SK-N-SH (cell line): ENCODE results near the gene SYT1. TPM values are rescaled to one million over a fixed set of nuclear protein-coding genes. Genes with fewer than 3 reads are reported as not detected.

Experiments
- CTCF ChIA-PET: fragments of 300-600, 350-600 bp; formaldehyde crosslinking; extraction: SDS; loops from one replicate; lab custom pipeline; 2021; lab: Yijun Ruan, JAX
- POLR2A ChIA-PET: fragments of 350-600 bp; sonication (Branson Sonifier 250); formaldehyde crosslinking; extraction: SDS; loops from one replicate; lab custom pipeline; 2020; ENCODE audit warnings: antibody characterized with exemption, inconsistent platforms; lab: Yijun Ruan, JAX
- DNase-seq: peaks from one replicate; pipeline ENCODE4 v3.0.0; 2012
- H2AFZ ChIP-seq: fragments of 200-600 bp; sonication (generic); 2 replicates; pipeline ENCODE4 v1.8.1; 2016; ENCODE audit warnings: antibody characterized with exemption, mild to moderate bottlenecking, low read depth
- H3F3A ChIP-seq: fragments of 200-600 bp; sonication (generic); replicated peaks from 2 replicates; pipeline ENCODE3; 2016; ENCODE audit warnings: antibody characterized with exemption, mild to moderate bottlenecking; ENCODE audit not compliant: insufficient read depth
- H3K27ac ChIP-seq, 2 experiments: fragments of 200-500 bp in 1 of 2; fragments of 200-600 bp in 1 of 2; sonication (Bioruptor generic) in 1 of 2; sonication (generic), shearing (Covaris generic) in 1 of 2; 2 replicates each; pipeline versions ENCODE4 v1.5.1 to v1.6.1; 2014 to 2016; ENCODE audit warnings: low read depth in 2 of 2, inconsistent platforms in 1 of 2, low read length in 1 of 2, mild to moderate bottlenecking in 1 of 2, mixed read lengths in 1 of 2
- H3K27me3 ChIP-seq: fragments of 200-600 bp; sonication (generic), shearing (Covaris generic); 2 replicates; pipeline ENCODE4 v1.6.1; 2016; ENCODE audit warnings: mixed run types; ENCODE audit not compliant: insufficient read depth
- H3K36me3 ChIP-seq, 2 experiments: fragments of 200-500 bp in 1 of 2; fragments of 200-600 bp in 1 of 2; sonication (Bioruptor generic) in 1 of 2; sonication (generic) in 1 of 2; replicated peaks in 1 of 2; 2 replicates each; pipeline versions ENCODE3 to v1.5.1; 2014 to 2016; ENCODE audit warnings: low read length in 1 of 2, mild to moderate bottlenecking in 1 of 2; ENCODE audit not compliant: insufficient read depth in 2 of 2, control insufficient read depth in 1 of 2
- H3K4me1 ChIP-seq, 2 experiments: fragments of 200-500 bp in 1 of 2; fragments of 200-600 bp in 1 of 2; sonication (Bioruptor generic) in 1 of 2; sonication (generic), shearing (Covaris generic) in 1 of 2; 2 replicates each; pipeline versions ENCODE4 v1.5.1 to v1.6.1; 2014 to 2016; ENCODE audit warnings: low read depth in 1 of 2, low read length in 1 of 2, mixed run types in 1 of 2; ENCODE audit not compliant: insufficient read depth in 2 of 2, control insufficient read depth in 1 of 2
- H3K4me2 ChIP-seq: fragments of 200-600 bp; sonication (generic), shearing (Covaris generic); 2 replicates; pipeline ENCODE4 v1.6.1; 2017; ENCODE audit warnings: mixed run types
- H3K4me3 ChIP-seq, 2 experiments: fragments of 200-500 bp in 1 of 2; fragments of 200-600 bp in 1 of 2; sonication (Bioruptor generic) in 1 of 2; sonication (generic), shearing (Covaris generic) in 1 of 2; 2 replicates each; pipeline versions ENCODE4 v1.5.1 to v1.8.1; 2014 to 2016; ENCODE audit warnings: low read depth in 2 of 2, inconsistent platforms in 1 of 2, low read length in 1 of 2, mild to moderate bottlenecking in 1 of 2, mixed read lengths in 1 of 2, moderate library complexity in 1 of 2
- H3K79me2 ChIP-seq: fragments of 200-600 bp; sonication (generic); 2 replicates; pipeline ENCODE4 v1.8.1; 2017; ENCODE audit warnings: mild to moderate bottlenecking; ENCODE audit not compliant: insufficient read depth
- H3K9ac ChIP-seq: fragments of 200-600 bp; sonication (generic); 2 replicates; pipeline ENCODE4 v1.6.1; 2017; ENCODE audit warnings: mixed run types
- H3K9me2 ChIP-seq: fragments of 200-600 bp; sonication (generic); 2 replicates; pipeline ENCODE4 v1.6.1; 2017; ENCODE audit warnings: mixed run types
- H3K9me3 ChIP-seq: fragments of 200-600 bp; sonication (generic); 2 replicates; pipeline ENCODE4 v1.6.1; 2017; ENCODE audit warnings: mixed run types, mild to moderate bottlenecking, moderate library complexity
- H4K20me1 ChIP-seq: fragments of 200-600 bp; sonication (generic); 2 replicates; pipeline ENCODE4 v1.6.1; 2017; ENCODE audit warnings: mild to moderate bottlenecking, mixed run types; ENCODE audit not compliant: insufficient read depth
- CHD2 ChIP-seq: fragments of 150-350 bp; IDR thresholded peaks from 2 replicates; pipeline ENCODE4 v1.6.1; 2018; ENCODE audit warnings: low read length; ENCODE audit not compliant: partially characterized antibody
- ELF1 ChIP-seq: IDR thresholded peaks from 2 replicates; pipeline ENCODE4 v1.4.0; 2012
- EZH2phosphoT487 ChIP-seq: fragments of 200-600 bp; sonication (generic); IDR thresholded peaks from 2 replicates; pipeline ENCODE4 v1.6.1; 2017; ENCODE audit warnings: low read depth, mixed run types, mild to moderate bottlenecking, antibody characterized with exemption, moderate library complexity, borderline replicate concordance
- FOSL2 ChIP-seq: IDR thresholded peaks from 2 replicates; pipeline ENCODE4 v1.4.0; 2012; ENCODE audit warnings: low read depth, mild to moderate bottlenecking, moderate library complexity, borderline replicate concordance
- MXI1 ChIP-seq: IDR thresholded peaks from 2 replicates; pipeline ENCODE4 v1.6.1; 2012; ENCODE audit warnings: mild to moderate bottlenecking, low read depth, low read length, improper control_type of control experiment
- NFIC ChIP-seq: IDR thresholded peaks from 2 replicates; pipeline ENCODE4 v1.4.0; 2012; ENCODE audit warnings: borderline replicate concordance
- POLR2AphosphoS5 ChIP-seq: IDR thresholded peaks from 2 replicates; pipeline ENCODE4 v1.6.1; 2012; ENCODE audit warnings: low read depth, low read length
- RAD21 ChIP-seq: IDR thresholded peaks from 2 replicates; pipeline ENCODE4 v1.6.1; 2012; ENCODE audit warnings: mild to moderate bottlenecking, low read length
- RCOR1 ChIP-seq: fragments of 150-350 bp; IDR thresholded peaks from 2 replicates; pipeline ENCODE4 v1.6.1; 2017; ENCODE audit warnings: antibody characterized with exemption, low read length
- RFX5 ChIP-seq: IDR thresholded peaks from 2 replicates; pipeline ENCODE4 v1.6.1; 2012; ENCODE audit warnings: mild to moderate bottlenecking, improper control_type of control experiment, low read length
- RXRA ChIP-seq: IDR thresholded peaks from 2 replicates; pipeline ENCODE4 v1.4.0; 2012; ENCODE audit warnings: low read depth, mild to moderate bottlenecking, borderline replicate concordance
- SIN3A ChIP-seq: IDR thresholded peaks from 2 replicates; pipeline ENCODE4 v1.6.1; 2012; ENCODE audit warnings: low read depth, mild to moderate bottlenecking, low read length, moderate library complexity, borderline replicate concordance
- TCF12 ChIP-seq: IDR thresholded peaks from 2 replicates; pipeline ENCODE4 v1.4.0; 2012
- YY1 ChIP-seq: IDR thresholded peaks from 2 replicates; pipeline ENCODE4 v1.4.0; 2012; ENCODE audit warnings: low read depth, mild to moderate bottlenecking
- WGBS: methylation state at CpG from one replicate; pipeline ENCODE4 v1.1.6; 2017; ENCODE audit warnings: low lambda C conversion rate; 5-methylcytosine and 5-hydroxymethylcytosine counted together
- polyA plus RNA-seq, 3 experiments: library from polyadenylated mRNA; depleted of rRNA; stranded (reverse); fragments of >200 nt; gene quantifications; 2 replicates each; pipeline ENCODE4 v1.2.3, GENCODE V29; 2012
- TF ChIP-seq, protein P1 (sequence below): fragments of 150-350 bp; IDR thresholded peaks from 2 replicates; pipeline ENCODE4 v1.6.1; 2017; ENCODE audit warnings: antibody characterized with exemption, low read length, low read depth, borderline replicate concordance
- TF ChIP-seq, protein P2 (sequence below): IDR thresholded peaks from 2 replicates; pipeline ENCODE4 v1.4.0; 2012; ENCODE audit warnings: low read depth, borderline replicate concordance
- TF ChIP-seq, protein P3 (sequence below): IDR thresholded peaks from 2 replicates; pipeline ENCODE4 v1.4.0; 2012; ENCODE audit warnings: low read depth
- TF ChIP-seq, protein P4 (sequence below): fragments of 200-600 bp; sonication (generic); IDR thresholded peaks from 2 replicates; pipeline ENCODE4 v1.6.1; 2017; ENCODE audit warnings: antibody characterized with exemption, mild to moderate bottlenecking, moderate library complexity

Gene SYT1
- polyA plus RNA-seq, 1 of the 3 experiments (the other 2 are of a cell fraction): 12.7 TPM

DNA sequence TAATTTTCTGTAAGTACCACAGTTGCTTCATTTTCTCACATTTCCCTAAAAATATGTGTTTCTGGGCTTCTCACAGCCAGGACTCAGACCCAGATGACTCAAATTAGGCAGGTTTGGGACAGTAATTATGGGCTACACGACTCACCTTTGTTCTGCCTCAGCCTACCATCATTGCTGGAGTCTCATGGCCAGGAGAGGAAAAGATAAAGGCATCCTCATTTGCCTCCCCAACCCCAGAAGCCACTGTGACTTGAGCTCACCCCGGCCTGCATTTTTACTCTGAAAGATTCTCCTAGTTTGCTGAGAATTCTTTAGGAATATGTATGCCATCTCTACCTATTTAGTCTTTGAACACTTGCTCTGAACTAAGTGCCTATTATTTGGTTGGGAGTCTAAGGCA is 618.3 kb downstream of the SYT1 start:
- no peak overlapping the region for H3K27ac ChIP-seq
- H3K4me2 ChIP-seq: no peak overlapping the region
- H2AFZ ChIP-seq: no peak overlapping the region
- no peaks in the 10 kb centered on the region for H3K9me2 ChIP-seq
- no peak for DNase-seq
- H3K4me1 ChIP-seq: no peaks in the 10 kb centered on the region
- no peaks in the 10 kb centered on the region for H4K20me1 ChIP-seq
- TF ChIP-seq CHD2: no peak
- no peak overlapping the region for H3K4me3 ChIP-seq
- H3F3A ChIP-seq: no peaks in the 10 kb centered on the region
- H3K79me2 ChIP-seq: no peaks in the 10 kb centered on the region
- no peaks in the 10 kb centered on the region for H3K27me3 ChIP-seq
- ChIA-PET CTCF (no interaction called here), POLR2A (no interaction called here)
- no peaks in the 10 kb centered on the region for H3K9me3 ChIP-seq
- no peaks in the 10 kb centered on the region for H3K36me3 ChIP-seq
- H3K9ac ChIP-seq: no peak overlapping the region
- 7% methylated on average over 2 of the region's 2 CpGs for WGBS

DNA sequence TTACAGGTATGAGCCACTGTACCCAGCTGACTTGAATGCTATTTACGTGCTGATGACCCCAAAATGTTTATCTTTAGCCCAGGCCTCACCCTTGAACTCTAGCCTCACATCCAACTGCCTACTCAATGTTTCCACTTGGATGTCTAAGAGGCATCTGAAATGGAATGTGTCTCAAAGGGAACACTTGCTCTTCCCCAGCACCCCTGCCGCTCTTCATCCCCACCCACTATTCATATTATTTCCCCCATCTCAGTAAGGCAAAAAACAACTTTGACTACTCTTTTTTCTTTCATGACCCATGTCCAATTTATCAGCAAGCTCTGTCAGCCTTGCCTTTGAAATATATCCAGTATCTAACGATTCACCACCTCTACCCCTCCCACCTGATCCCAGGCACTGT is 621.6 kb downstream of the SYT1 start:
- CTCF ChIA-PET: interaction anchor here (0.7 kb wide), 1 partner anchor 113 kb away, joined by 3 read pairs; no protein-coding TSS in a partner anchor
- Histone ChIP-seq H3K27ac (no peak overlapping the region), H3K9me2 (no peaks in the 10 kb centered on the region), H3K36me3 (no peaks in the 10 kb centered on the region), H3K4me3 (no peak overlapping the region), H4K20me1 (no peaks in the 10 kb centered on the region), H3K27me3 (no peaks in the 10 kb centered on the region), H3K79me2 (no peaks in the 10 kb centered on the region), H3K4me1 (no peaks in the 10 kb centered on the region), H3F3A (no peaks in the 10 kb centered on the region), H3K9ac (no peak overlapping the region), H2AFZ (no peak overlapping the region), H3K9me3 (no peaks in the 10 kb centered on the region), H3K4me2 (no peak overlapping the region)
- POLR2A ChIA-PET: no interaction called here
- TF ChIP-seq TCF12 (no peak), CHD2 (no peak), MXI1 (no peak), RXRA (no peak), POLR2AphosphoS5 (no peak), SIN3A (no peak)
- TF ChIP-seq, protein P1, sequence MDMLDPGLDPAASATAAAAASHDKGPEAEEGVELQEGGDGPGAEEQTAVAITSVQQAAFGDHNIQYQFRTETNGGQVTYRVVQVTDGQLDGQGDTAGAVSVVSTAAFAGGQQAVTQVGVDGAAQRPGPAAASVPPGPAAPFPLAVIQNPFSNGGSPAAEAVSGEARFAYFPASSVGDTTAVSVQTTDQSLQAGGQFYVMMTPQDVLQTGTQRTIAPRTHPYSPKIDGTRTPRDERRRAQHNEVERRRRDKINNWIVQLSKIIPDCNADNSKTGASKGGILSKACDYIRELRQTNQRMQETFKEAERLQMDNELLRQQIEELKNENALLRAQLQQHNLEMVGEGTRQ: no peak
- TF ChIP-seq, protein P2, sequence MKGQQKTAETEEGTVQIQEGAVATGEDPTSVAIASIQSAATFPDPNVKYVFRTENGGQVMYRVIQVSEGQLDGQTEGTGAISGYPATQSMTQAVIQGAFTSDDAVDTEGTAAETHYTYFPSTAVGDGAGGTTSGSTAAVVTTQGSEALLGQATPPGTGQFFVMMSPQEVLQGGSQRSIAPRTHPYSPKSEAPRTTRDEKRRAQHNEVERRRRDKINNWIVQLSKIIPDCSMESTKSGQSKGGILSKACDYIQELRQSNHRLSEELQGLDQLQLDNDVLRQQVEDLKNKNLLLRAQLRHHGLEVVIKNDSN: no peak
- TF ChIP-seq, protein P3, sequence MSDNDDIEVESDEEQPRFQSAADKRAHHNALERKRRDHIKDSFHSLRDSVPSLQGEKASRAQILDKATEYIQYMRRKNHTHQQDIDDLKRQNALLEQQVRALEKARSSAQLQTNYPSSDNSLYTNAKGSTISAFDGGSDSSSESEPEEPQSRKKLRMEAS: no peak
- DNase-seq: no peak
- WGBS: 42% methylated on average over 3 of the region's 3 CpGs

DNA sequence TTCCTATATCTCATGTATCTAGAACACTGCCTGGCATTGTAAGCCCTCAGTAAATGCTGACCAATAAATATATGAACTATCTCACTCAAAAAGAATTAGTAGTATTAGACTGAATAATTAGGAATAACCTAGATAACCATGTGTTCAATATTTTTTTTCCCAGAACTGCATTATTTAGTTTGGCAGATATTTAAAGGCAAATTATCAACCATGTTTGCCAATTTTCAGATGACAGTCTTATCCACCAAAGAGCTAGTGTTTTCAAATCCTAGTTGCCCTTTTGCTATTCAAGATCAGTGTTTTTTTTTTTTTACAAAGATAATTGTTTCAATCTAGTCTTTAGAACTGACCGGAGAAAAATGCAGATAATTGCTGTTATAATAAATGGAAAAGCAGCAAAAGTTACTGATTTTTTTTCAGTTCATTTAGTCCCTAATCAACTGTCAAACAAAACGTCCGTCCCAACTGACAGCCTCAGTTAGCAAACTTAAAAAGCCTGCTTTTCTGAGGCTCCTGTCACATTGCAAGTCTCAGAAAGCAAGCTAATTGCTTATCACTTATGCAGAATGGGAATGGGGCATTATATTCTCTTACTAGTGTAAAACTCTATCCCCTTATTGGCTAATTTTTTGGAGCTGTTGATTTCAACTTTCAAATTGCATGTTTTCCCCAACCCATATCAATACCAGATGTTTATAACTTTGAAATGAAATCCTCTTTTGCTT is 623.0 kb downstream of the SYT1 start:
- no peaks in the 10 kb centered on the region for H3K36me3 ChIP-seq
- H3K9ac ChIP-seq: no peak overlapping the region
- WGBS: 41% methylated on average over 3 of the region's 3 CpGs
- no peaks in the 10 kb centered on the region for H3K9me3 ChIP-seq
- H3K9me2 ChIP-seq: no peaks in the 10 kb centered on the region
- no peak overlapping the region for H3K4me2 ChIP-seq
- ChIA-PET POLR2A (no interaction called here), CTCF (no interaction called here)
- no peaks in the 10 kb centered on the region for H4K20me1 ChIP-seq
- H3K4me3 ChIP-seq: no peak overlapping the region
- no peak for DNase-seq
- no peak overlapping the region for H2AFZ ChIP-seq
- no peaks in the 10 kb centered on the region for H3K79me2 ChIP-seq
- H3K27me3 ChIP-seq: no peaks in the 10 kb centered on the region
- no peaks in the 10 kb centered on the region for H3K4me1 ChIP-seq
- H3K27ac ChIP-seq: no peak overlapping the region
- no peaks in the 10 kb centered on the region for H3F3A ChIP-seq
- TF ChIP-seq RFX5: no peak
- no peak for TF ChIP-seq YY1
- TF ChIP-seq, protein P2: no peak
- TF ChIP-seq RCOR1: no peak
- TF ChIP-seq MXI1: no peak
- no peak for TF ChIP-seq NFIC
- no peak for TF ChIP-seq EZH2phosphoT487
- no peak for TF ChIP-seq ELF1
- no peak for TF ChIP-seq RAD21
- no peak for TF ChIP-seq FOSL2
- TF ChIP-seq, protein P4, sequence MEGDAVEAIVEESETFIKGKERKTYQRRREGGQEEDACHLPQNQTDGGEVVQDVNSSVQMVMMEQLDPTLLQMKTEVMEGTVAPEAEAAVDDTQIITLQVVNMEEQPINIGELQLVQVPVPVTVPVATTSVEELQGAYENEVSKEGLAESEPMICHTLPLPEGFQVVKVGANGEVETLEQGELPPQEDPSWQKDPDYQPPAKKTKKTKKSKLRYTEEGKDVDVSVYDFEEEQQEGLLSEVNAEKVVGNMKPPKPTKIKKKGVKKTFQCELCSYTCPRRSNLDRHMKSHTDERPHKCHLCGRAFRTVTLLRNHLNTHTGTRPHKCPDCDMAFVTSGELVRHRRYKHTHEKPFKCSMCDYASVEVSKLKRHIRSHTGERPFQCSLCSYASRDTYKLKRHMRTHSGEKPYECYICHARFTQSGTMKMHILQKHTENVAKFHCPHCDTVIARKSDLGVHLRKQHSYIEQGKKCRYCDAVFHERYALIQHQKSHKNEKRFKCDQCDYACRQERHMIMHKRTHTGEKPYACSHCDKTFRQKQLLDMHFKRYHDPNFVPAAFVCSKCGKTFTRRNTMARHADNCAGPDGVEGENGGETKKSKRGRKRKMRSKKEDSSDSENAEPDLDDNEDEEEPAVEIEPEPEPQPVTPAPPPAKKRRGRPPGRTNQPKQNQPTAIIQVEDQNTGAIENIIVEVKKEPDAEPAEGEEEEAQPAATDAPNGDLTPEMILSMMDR: no peak
